ENCODE data around the gene ABRACL.
"Not testable (repeated sequence)": the region's sequence is repeated elsewhere in the genome, so short reads cannot be mapped to it uniquely, and the experiment has no call there.

Gene ABRACL

GRCh38 chr6:139019722-139020121 lies 8.8 kb upstream of the ABRACL start:
- no peaks in the 10 kb centered on the region for H3K27me3 ChIP-seq (ENCODE audit: insufficient read depth, poor library complexity, severe bottlenecking)
- H3K4me3 ChIP-seq (replicated peaks; ENCODE audit: insufficient read depth, low read length) = no peak overlapping the region
- no peak for DNase-seq (ENCODE audit: low read depth in 1 of 2, low spot score in 1 of 2)
- TF ChIP-seq SPI1 (IDR thresholded peaks at IDR 0.05; ENCODE audit: borderline replicate concordance, low read depth) (no peak), CTCF (IDR thresholded peaks at IDR 0.05; ENCODE audit: insufficient read depth, low read length) (no peak), POLR2AphosphoS5 (IDR thresholded peaks at IDR 0.05; ENCODE audit: low read depth) (no peak), REST (IDR thresholded peaks at IDR 0.05; ENCODE audit: insufficient replicate concordance, low read depth) (no peak), GABPA (IDR thresholded peaks at IDR 0.05; ENCODE audit: low read depth) (no peak)
- no peak overlapping the region for H3K27ac ChIP-seq (replicated peaks)

GRCh38 chr6:139020689-139021088 lies 7.9 kb upstream of the ABRACL start:
- TF ChIP-seq REST (IDR thresholded peaks at IDR 0.05; ENCODE audit: insufficient replicate concordance, low read depth) = no peak
- TF ChIP-seq POLR2AphosphoS5 (IDR thresholded peaks at IDR 0.05; ENCODE audit: low read depth) = no peak
- H3K4me3 ChIP-seq (replicated peaks; ENCODE audit: insufficient read depth, low read length) = no peak overlapping the region
- no peak for DNase-seq (ENCODE audit: low read depth in 1 of 2, low spot score in 1 of 2)
- H3K27ac ChIP-seq (replicated peaks) = no peak overlapping the region
- H3K27me3 ChIP-seq (ENCODE audit: insufficient read depth, poor library complexity, severe bottlenecking) = no peaks in the 10 kb centered on the region

- not testable (repeated sequence) for H3K27me3 ChIP-seq (ENCODE audit: insufficient read depth, poor library complexity, severe bottlenecking); H3K27ac ChIP-seq (replicated peaks); H3K4me3 ChIP-seq (replicated peaks; ENCODE audit: insufficient read depth, low read length)
- DNase-seq (ENCODE audit: low read depth in 1 of 2, low spot score in 1 of 2) = peak in 1 of 2 experiments; percentile 72
These were observed 3.1 kb upstream of the ABRACL start for GRCh38 chr6:139025416-139025815.

- H3K4me3 ChIP-seq (replicated peaks; ENCODE audit: insufficient read depth, low read length) = peak overlapping the region; percentile 69
- H3K27me3 ChIP-seq (ENCODE audit: insufficient read depth, poor library complexity, severe bottlenecking) = no peaks in the 10 kb centered on the region
- TF ChIP-seq CTCF (IDR thresholded peaks at IDR 0.05; ENCODE audit: insufficient read depth, low read length) (no peak), REST (IDR thresholded peaks at IDR 0.05; ENCODE audit: insufficient replicate concordance, low read depth) (no peak), GABPA (IDR thresholded peaks at IDR 0.05; ENCODE audit: low read depth) (no peak)
- peak overlapping the region; percentile 98 for H3K27ac ChIP-seq (replicated peaks)
- DNase-seq (ENCODE audit: low read depth in 1 of 2, low spot score in 1 of 2) = peak; percentile 63
These were observed 844 bp upstream of the ABRACL start for GRCh38 chr6:139027620-139028182.
